NB4 (cell line): ENCODE measurements around the gene KLHL10.
"Not testable (repeated sequence)": the region's sequence is repeated elsewhere in the genome, so short reads cannot be mapped to it uniquely, and the experiment has no call there.

Source experiments
- MYC ChIP-seq: IDR thresholded peaks from 2 replicates; pipeline ENCODE4 v1.6.1; 2011; ENCODE audit warnings: low read depth, low read length
- POLR2A ChIP-seq: IDR thresholded peaks from 2 replicates; pipeline ENCODE4 v1.6.1; 2011; ENCODE audit warnings: mild to moderate bottlenecking; ENCODE audit not compliant: insufficient read length; ENCODE audit errors: extremely low read depth
- TF ChIP-seq, protein P1 (sequence below): IDR thresholded peaks from one replicate; pipeline ENCODE4 v1.5.1; 2012; ENCODE audit warnings: low read depth, low read length
- TF ChIP-seq, protein P2 (sequence below): IDR thresholded peaks from 2 replicates; pipeline ENCODE4 v1.6.1; 2011; ENCODE audit warnings: low read depth, low read length

- TF ChIP-seq, protein P1, sequence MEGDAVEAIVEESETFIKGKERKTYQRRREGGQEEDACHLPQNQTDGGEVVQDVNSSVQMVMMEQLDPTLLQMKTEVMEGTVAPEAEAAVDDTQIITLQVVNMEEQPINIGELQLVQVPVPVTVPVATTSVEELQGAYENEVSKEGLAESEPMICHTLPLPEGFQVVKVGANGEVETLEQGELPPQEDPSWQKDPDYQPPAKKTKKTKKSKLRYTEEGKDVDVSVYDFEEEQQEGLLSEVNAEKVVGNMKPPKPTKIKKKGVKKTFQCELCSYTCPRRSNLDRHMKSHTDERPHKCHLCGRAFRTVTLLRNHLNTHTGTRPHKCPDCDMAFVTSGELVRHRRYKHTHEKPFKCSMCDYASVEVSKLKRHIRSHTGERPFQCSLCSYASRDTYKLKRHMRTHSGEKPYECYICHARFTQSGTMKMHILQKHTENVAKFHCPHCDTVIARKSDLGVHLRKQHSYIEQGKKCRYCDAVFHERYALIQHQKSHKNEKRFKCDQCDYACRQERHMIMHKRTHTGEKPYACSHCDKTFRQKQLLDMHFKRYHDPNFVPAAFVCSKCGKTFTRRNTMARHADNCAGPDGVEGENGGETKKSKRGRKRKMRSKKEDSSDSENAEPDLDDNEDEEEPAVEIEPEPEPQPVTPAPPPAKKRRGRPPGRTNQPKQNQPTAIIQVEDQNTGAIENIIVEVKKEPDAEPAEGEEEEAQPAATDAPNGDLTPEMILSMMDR, result not testable (repeated sequence)
- TF ChIP-seq, protein P2, sequence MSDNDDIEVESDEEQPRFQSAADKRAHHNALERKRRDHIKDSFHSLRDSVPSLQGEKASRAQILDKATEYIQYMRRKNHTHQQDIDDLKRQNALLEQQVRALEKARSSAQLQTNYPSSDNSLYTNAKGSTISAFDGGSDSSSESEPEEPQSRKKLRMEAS, result not testable (repeated sequence)
- not testable (repeated sequence) for TF ChIP-seq POLR2A, MYC
Observed at GRCh38 chr17:41874293-41874670, 36.7 kb downstream of the KLHL10 start.
